ENCODE results near the gene GPR151. TPM values are rescaled to one million over a fixed set of nuclear protein-coding genes. Genes with fewer than 3 reads are reported as not detected.

Gene GPR151
- total and polyA plus RNA-seq, 2 of the 8 experiments (the other 6 are each of a cell fraction or from before 2014, with no cell fraction given), result 0.03 TPM; not detected in 1

DNA sequence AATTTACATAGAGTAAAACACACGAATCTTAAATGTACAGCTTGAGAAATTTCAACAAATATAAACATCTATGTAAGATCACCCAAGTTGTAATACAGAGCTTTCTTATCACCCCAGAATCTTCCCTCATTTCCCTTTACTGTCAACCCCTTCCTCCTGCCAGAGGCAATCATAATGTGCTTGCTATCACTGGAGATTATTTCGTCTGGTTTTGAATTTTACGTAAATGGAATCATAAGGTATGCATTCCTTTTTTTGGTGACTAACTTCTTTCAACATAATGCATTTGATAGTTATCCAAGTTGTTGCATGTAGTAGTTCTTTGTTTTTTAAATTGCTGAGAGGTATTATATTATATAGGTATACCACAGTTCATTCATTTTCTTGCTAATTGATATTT, 37.5 kb upstream of the GPR151 start:
- no peak overlapping the region for H3K4me3 ChIP-seq (ENCODE audit: extremely low read depth in 1 of 4, insufficient read depth in 2 of 4, low read depth in 3 of 4, low read length in 4 of 4)
- H3K79me1 ChIP-seq (ENCODE audit: low read depth, low read length), result no peaks in the 10 kb centered on the region
- no peak overlapping the region for H2AK5ac ChIP-seq (ENCODE audit: low read depth, low read length)
- no peak overlapping the region for H4K5ac ChIP-seq (ENCODE audit: insufficient read length, low read depth, low read length)
- no peak overlapping the region for H4K91ac ChIP-seq (replicated peaks; ENCODE audit: insufficient read length, low read length)
- no peak overlapping the region for H2BK5ac ChIP-seq (ENCODE audit: low read depth, low read length)
- H3K56ac ChIP-seq (replicated peaks; ENCODE audit: insufficient read length, low read depth, low read length), result no peak overlapping the region
- H2BK12ac ChIP-seq (ENCODE audit: low read depth, low read length), result no peak overlapping the region
- peaks cover 3 to 6% of the 10 kb centered on the region in 2 experiments; a peak in 2 of 4 replicates for H3K9me3 ChIP-seq (ENCODE audit: insufficient read depth in 2 of 2, low read depth in 1 of 2, low read length in 1 of 2)
- ChIA-PET CTCF (ENCODE audit: partially characterized antibody) (interaction anchor here (0.6 to 4.0 kb wide), 4 partner anchors 10 to 412 kb away, joined by 3 to 14 read pairs (median 6); no protein-coding TSS in a partner anchor), POLR2A (ENCODE audit: partially characterized antibody) (no interaction called here)
- H2AFZ ChIP-seq (ENCODE audit: low read length), result no peak overlapping the region
- no peak overlapping the region for H3K4me2 ChIP-seq (ENCODE audit: insufficient read depth in 1 of 2, low read depth in 2 of 2, low read length in 2 of 2)
- H3K36me3 ChIP-seq (ENCODE audit: control insufficient read depth in 2 of 4, insufficient read depth in 4 of 4, low read length in 3 of 4), result no peaks in the 10 kb centered on the region
- H3K27me3 ChIP-seq (replicated peaks in 1 of 4; ENCODE audit: control insufficient read depth in 3 of 4, extremely low read depth in 1 of 4, insufficient read depth in 3 of 4, low read length in 3 of 4), result no peaks in the 10 kb centered on the region
- H2BK20ac ChIP-seq (ENCODE audit: low read length), result no peak overlapping the region
- no peak overlapping the region for H2BK120ac ChIP-seq (replicated peaks; ENCODE audit: low read depth, low read length)
- no peaks in the 10 kb centered on the region for H4K20me1 ChIP-seq (replicated peaks in 1 of 2; ENCODE audit: control insufficient read depth in 1 of 2, insufficient read depth in 2 of 2, low read length in 2 of 2)
- TF ChIP-seq EZH2 (IDR thresholded peaks at IDR 0.05; ENCODE audit: low read depth, low read length, severe bottlenecking), result no peak
- no peak for TF ChIP-seq TCF12 (IDR thresholded peaks at IDR 0.05; ENCODE audit: low read depth, low read length)
- TF ChIP-seq CTBP2 (IDR thresholded peaks at IDR 0.05; ENCODE audit: borderline replicate concordance, insufficient read depth, insufficient read length, low read length), result no peak
- TF ChIP-seq RAD21 (IDR thresholded peaks at IDR 0.05 in 1 of 2, conservative IDR thresholded peaks at IDR 0.05 in 1 of 2; ENCODE audit: low read depth in 2 of 2, low read length in 2 of 2), result no peak
- no peak for TF ChIP-seq CBX8 (IDR thresholded peaks at IDR 0.05; ENCODE audit: borderline replicate concordance, low read depth, low read length)
- no peak overlapping the region for H2BK15ac ChIP-seq (ENCODE audit: low read length)
- 80% methylated on average over 3 of the region's 3 CpGs; no CpG with 5 or more reads in 1 of the 2 experiments for WGBS, 2 experiments (ENCODE audit: extremely low coverage in 1 of 2, insufficient coverage in 1 of 2, insufficient read length in 1 of 2, insufficient replicate concordance in 2 of 2, low coverage in 1 of 2, low lambda C conversion rate in 2 of 2, missing lambda C conversion rate in 1 of 2)
- no peak overlapping the region for H3K9ac ChIP-seq (replicated peaks in 1 of 4; ENCODE audit: extremely low read depth in 1 of 4, low read depth in 3 of 4, low read length in 3 of 4)
- no peaks in the 10 kb centered on the region for H3K4me1 ChIP-seq (replicated peaks in 1 of 4; ENCODE audit: control insufficient read depth in 3 of 4, insufficient read depth in 4 of 4, low read length in 3 of 4)
- no peak overlapping the region for H3K27ac ChIP-seq (ENCODE audit: low read depth, low read length)
- H3K14ac ChIP-seq (ENCODE audit: insufficient read length), result no peak overlapping the region
- no peaks in the 10 kb centered on the region for H3K79me2 ChIP-seq (ENCODE audit: control insufficient read depth in 1 of 2, insufficient read depth in 2 of 2, low read length in 2 of 2)
- H4K8ac ChIP-seq (ENCODE audit: extremely low read depth, insufficient read depth, low read length), result no peak overlapping the region
- H3K23me2 ChIP-seq (ENCODE audit: low read depth, low read length), result no peaks in the 10 kb centered on the region
- DNase-seq (ENCODE audit: low read depth in 1 of 2, low spot score in 2 of 2), result no peak
- no peak overlapping the region for H3K18ac ChIP-seq (ENCODE audit: extremely low read depth, low read length)
- no peak overlapping the region for H3K4ac ChIP-seq (replicated peaks; ENCODE audit: insufficient read length, low read depth, low read length)
- H3K23ac ChIP-seq (ENCODE audit: insufficient read length), result no peak overlapping the region
- FAIRE-seq, result no peak
